ENCODE results near the gene NT5C.
"Not testable (repeated sequence)": the region's sequence is repeated elsewhere in the genome, so short reads cannot be mapped to it uniquely, and the experiment has no call there.

Gene NT5C

GRCh38 chr17:75131278-75132017 lies at the start of gene NT5C:
Gene NT5C (minus strand): TSS chr17:75131742. CDS start chr17:75131707, 35 bp downstream.
- DNase-seq = peak; percentile 49 to 60

- no peak for DNase-seq
Observed at GRCh38 chr17:75181110-75181509, 49.6 kb upstream of the NT5C start.

- DNase-seq = no peak
Observed at GRCh38 chr17:75178453-75178852, 46.9 kb upstream of the NT5C start.

GRCh38 chr17:75176625-75177024 lies 45.1 kb upstream of the NT5C start:
- no peak for DNase-seq

GRCh38 chr17:75174996-75175395 lies 43.5 kb upstream of the NT5C start:
- DNase-seq = no peak

- DNase-seq = no peak
Observed at GRCh38 chr17:75173526-75173925, 42.0 kb upstream of the NT5C start.

GRCh38 chr17:75168998-75169397 lies 37.5 kb upstream of the NT5C start:
- DNase-seq = no peak

- not testable (repeated sequence) for DNase-seq
Observed at GRCh38 chr17:75164606-75165005, 33.1 kb upstream of the NT5C start.

- DNase-seq = no peak
Observed at GRCh38 chr17:75163074-75163473, 31.5 kb upstream of the NT5C start.

- no peak for DNase-seq
Observed at GRCh38 chr17:75160211-75160610, 28.7 kb upstream of the NT5C start.

GRCh38 chr17:75159196-75160031 lies 27.9 kb upstream of the NT5C start:
- DNase-seq = no peak

- DNase-seq = not testable (repeated sequence)
Observed at GRCh38 chr17:75158480-75158879, 26.9 kb upstream of the NT5C start.

- no peak for DNase-seq
Observed at GRCh38 chr17:75155191-75155601, 23.7 kb upstream of the NT5C start.

GRCh38 chr17:75154195-75155106 lies 22.9 kb upstream of the NT5C start, which contains the start of gene JPT1:
Gene JPT1 (minus strand): TSS chr17:75154512. CDS start chr17:75154397, 115 bp downstream.
- DNase-seq = peak; percentile 99

- DNase-seq = peak in 1 of 2 donors; percentile 18
Observed at GRCh38 chr17:75153780-75154194, 22.2 kb upstream of the NT5C start.

GRCh38 chr17:75152922-75153779 lies 21.6 kb upstream of the NT5C start:
- peak; percentile 12 to 26 for DNase-seq

GRCh38 chr17:75152523-75152921 lies 21.0 kb upstream of the NT5C start:
- no peak for DNase-seq

- DNase-seq = peak in 1 of 2 donors; percentile 17
Observed at GRCh38 chr17:75151930-75152329, 20.4 kb upstream of the NT5C start.

GRCh38 chr17:75147878-75148546 lies 16.5 kb upstream of the NT5C start:
- no peak for DNase-seq

- no peak for DNase-seq
Observed at GRCh38 chr17:75146592-75146991, 15.1 kb upstream of the NT5C start.
